Esophagus squamous epithelium (tissue), 4 donors: ENCODE results near the gene PRC1.

ENCODE experiments used
- POLR2A ChIP-seq, 4 donors: fragments of 450-650 bp; IDR thresholded peaks; one replicate each; pipeline ENCODE4 v1.6.1; 2017; ENCODE audit warnings: antibody characterized with exemption in 4 of 4, mild to moderate bottlenecking in 4 of 4, moderate library complexity in 3 of 4
- TF ChIP-seq, protein P1 (sequence below), 6 experiments: fragments of 450-650 bp in 4 of 6; fragments of 200-600 bp in 2 of 6; sonication (generic) in 2 of 6; IDR thresholded peaks; one replicate each; pipeline ENCODE4 v1.5.1; 2016 to 2019; ENCODE audit warnings: antibody characterized with exemption in 6 of 6, mild to moderate bottlenecking in 4 of 6, moderate library complexity in 4 of 6

DNA sequence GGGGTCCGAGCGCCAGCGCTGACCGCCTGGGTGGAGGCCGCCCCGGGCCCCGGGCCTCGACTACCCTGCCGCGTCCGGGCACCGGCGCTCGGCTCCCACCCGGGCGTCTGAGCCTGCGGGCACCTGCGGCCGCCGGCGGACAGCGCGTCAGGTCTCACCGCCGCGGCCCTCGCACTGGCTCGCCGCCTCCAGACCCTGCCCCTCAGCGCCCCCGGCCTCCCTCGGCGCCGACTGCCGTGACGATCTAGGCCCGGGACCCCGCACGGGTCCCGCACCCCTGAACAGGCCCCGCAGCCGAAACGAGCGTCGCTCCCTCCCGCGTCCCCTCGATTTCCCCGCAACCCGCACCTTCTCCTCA is 297 bp downstream of the PRC1 start:
- TF ChIP-seq, protein P1, sequence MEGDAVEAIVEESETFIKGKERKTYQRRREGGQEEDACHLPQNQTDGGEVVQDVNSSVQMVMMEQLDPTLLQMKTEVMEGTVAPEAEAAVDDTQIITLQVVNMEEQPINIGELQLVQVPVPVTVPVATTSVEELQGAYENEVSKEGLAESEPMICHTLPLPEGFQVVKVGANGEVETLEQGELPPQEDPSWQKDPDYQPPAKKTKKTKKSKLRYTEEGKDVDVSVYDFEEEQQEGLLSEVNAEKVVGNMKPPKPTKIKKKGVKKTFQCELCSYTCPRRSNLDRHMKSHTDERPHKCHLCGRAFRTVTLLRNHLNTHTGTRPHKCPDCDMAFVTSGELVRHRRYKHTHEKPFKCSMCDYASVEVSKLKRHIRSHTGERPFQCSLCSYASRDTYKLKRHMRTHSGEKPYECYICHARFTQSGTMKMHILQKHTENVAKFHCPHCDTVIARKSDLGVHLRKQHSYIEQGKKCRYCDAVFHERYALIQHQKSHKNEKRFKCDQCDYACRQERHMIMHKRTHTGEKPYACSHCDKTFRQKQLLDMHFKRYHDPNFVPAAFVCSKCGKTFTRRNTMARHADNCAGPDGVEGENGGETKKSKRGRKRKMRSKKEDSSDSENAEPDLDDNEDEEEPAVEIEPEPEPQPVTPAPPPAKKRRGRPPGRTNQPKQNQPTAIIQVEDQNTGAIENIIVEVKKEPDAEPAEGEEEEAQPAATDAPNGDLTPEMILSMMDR (IDR thresholded peaks at IDR 0.05) = no peak
- TF ChIP-seq POLR2A (IDR thresholded peaks at IDR 0.05) = no peak
